Measurements from ENCODE around the gene GUCA1C.

GRCh38 chr3:108931035-108931434 lies 22.6 kb downstream of the GUCA1C start:
- TF ChIP-seq CTCF (conservative IDR thresholded peaks at IDR 0.05; ENCODE audit: low read depth, low read length) (no peak), EZH2 (IDR thresholded peaks at IDR 0.05; ENCODE audit: low read length, unreplicated experiment) (no peak)

Data from PC-3 (cell line).